WERI-Rb-1 (cell line): ENCODE data around the gene MZF1.

Experiments
- DNase-seq: peaks from one replicate; pipeline ENCODE4 v3.0.0-alpha.2; 2020
- H3K27ac ChIP-seq: fragments of 250-450 bp; sonication (Bioruptor Pico); 2 replicates; pipeline ENCODE4 v1.5.1; 2020; ENCODE audit warnings: mild to moderate bottlenecking, moderate library complexity
- H3K27me3 ChIP-seq: fragments of 250-450 bp; sonication (Bioruptor Pico); 2 replicates; pipeline ENCODE4 v1.5.1; 2021; ENCODE audit warnings: mild to moderate bottlenecking, low read depth, moderate library complexity; ENCODE audit not compliant: insufficient read depth, severe bottlenecking
- H3K36me3 ChIP-seq: fragments of 250-450 bp; sonication (Bioruptor Pico); 2 replicates; pipeline ENCODE4 v1.5.1; 2020; ENCODE audit warnings: mild to moderate bottlenecking, moderate library complexity
- H3K4me3 ChIP-seq: 2 replicates; pipeline ENCODE4 v1.5.1; 2011; ENCODE audit warnings: low read depth, mild to moderate bottlenecking, control low read depth, low read length
- H3K9me3 ChIP-seq: fragments of 250-450 bp; sonication (Bioruptor Pico); 2 replicates; pipeline ENCODE4 v1.5.1; 2021; ENCODE audit warnings: mild to moderate bottlenecking, moderate library complexity; ENCODE audit not compliant: severe bottlenecking
- TF ChIP-seq, protein P1 (sequence below): IDR thresholded peaks from 2 replicates; pipeline ENCODE4 v1.5.1; 2011; ENCODE audit warnings: low read depth, mild to moderate bottlenecking, control low read depth, inconsistent platforms, low read length

The MZF1 gene

GRCh38 chr19:58538257-58539168 is 34.6 kb downstream of the MZF1 start:
- no peak overlapping the region for H3K4me3 ChIP-seq
- H3K27ac ChIP-seq: no peak overlapping the region
- H3K9me3 ChIP-seq: no peaks in the 10 kb centered on the region
- H3K36me3 ChIP-seq: no peaks in the 10 kb centered on the region
- H3K27me3 ChIP-seq: no peaks in the 10 kb centered on the region
- DNase-seq: no peak
- TF ChIP-seq, protein P1, sequence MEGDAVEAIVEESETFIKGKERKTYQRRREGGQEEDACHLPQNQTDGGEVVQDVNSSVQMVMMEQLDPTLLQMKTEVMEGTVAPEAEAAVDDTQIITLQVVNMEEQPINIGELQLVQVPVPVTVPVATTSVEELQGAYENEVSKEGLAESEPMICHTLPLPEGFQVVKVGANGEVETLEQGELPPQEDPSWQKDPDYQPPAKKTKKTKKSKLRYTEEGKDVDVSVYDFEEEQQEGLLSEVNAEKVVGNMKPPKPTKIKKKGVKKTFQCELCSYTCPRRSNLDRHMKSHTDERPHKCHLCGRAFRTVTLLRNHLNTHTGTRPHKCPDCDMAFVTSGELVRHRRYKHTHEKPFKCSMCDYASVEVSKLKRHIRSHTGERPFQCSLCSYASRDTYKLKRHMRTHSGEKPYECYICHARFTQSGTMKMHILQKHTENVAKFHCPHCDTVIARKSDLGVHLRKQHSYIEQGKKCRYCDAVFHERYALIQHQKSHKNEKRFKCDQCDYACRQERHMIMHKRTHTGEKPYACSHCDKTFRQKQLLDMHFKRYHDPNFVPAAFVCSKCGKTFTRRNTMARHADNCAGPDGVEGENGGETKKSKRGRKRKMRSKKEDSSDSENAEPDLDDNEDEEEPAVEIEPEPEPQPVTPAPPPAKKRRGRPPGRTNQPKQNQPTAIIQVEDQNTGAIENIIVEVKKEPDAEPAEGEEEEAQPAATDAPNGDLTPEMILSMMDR: no peak

- Histone ChIP-seq H3K27me3 (no peaks in the 10 kb centered on the region), H3K9me3 (no peaks in the 10 kb centered on the region), H3K36me3 (no peaks in the 10 kb centered on the region), H3K4me3 (no peak overlapping the region), H3K27ac (no peak overlapping the region)
- TF ChIP-seq, protein P1: no peak
- DNase-seq: no peak
These were observed 36.0 kb downstream of the MZF1 start for GRCh38 chr19:58536852-58537798.

- no peak for DNase-seq
- TF ChIP-seq, protein P1: no peak
These were observed 37.3 kb downstream of the MZF1 start for GRCh38 chr19:58535857-58536256.

DNA sequence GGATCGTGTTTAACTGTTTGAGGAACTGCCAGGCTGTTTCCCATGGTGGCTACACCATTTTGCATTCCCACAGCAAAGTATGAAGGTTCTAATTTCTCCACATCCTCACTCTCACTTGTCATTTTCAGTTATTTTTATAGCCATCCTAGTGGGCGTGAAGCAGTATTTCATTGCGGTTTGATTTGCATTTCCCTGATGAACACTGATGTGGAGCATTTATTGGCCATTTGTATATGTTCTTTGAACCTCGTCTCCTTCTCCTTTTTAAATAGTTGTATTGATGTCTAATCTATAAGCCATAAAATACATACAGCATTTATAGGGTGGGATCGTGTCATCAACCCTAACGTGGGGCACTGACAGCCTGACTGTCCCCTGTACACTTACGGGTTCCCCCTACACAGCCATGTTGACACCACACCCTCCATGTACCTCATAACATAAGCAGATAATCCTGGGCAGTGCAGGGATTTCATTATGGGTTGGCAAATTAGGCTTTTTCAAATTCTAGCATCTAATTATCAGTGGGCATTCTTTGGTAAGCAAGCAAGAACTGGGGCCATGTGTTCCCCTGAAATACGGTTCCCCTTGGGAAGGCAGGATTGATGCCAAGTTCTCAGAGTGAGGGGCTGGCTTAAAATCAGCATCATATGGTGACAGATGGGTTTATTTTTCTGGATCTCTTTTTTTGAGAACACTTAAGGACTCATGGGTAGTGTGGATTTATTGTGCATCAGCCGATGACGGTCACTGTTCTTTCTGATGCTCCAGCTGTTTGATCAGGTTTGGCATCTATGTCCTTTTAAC is 41.9 kb downstream of the MZF1 start:
- Histone ChIP-seq H3K4me3 (no peak overlapping the region), H3K27ac (no peak overlapping the region), H3K27me3 (no peaks in the 10 kb centered on the region), H3K36me3 (no peaks in the 10 kb centered on the region), H3K9me3 (no peaks in the 10 kb centered on the region)
- DNase-seq: no peak
- TF ChIP-seq, protein P1: no peak

More at GRCh38 chr19:58535857-58536256, 37.3 kb downstream of the MZF1 start:
- Histone ChIP-seq H3K36me3 (no peaks in the 10 kb centered on the region), H3K27ac (no peak overlapping the region), H3K27me3 (no peaks in the 10 kb centered on the region), H3K4me3 (no peak overlapping the region), H3K9me3 (no peaks in the 10 kb centered on the region)

GRCh38 chr19:58529405-58529804 is 43.7 kb downstream of the MZF1 start:
- Histone ChIP-seq H3K9me3 (no peaks in the 10 kb centered on the region), H3K36me3 (no peaks in the 10 kb centered on the region), H3K4me3 (no peak overlapping the region), H3K27me3 (no peaks in the 10 kb centered on the region), H3K27ac (no peak overlapping the region)
- DNase-seq: no peak
- TF ChIP-seq, protein P1: no peak
